Esophagus squamous epithelium (tissue), 4 donors: Measurements from ENCODE around the gene SLC25A2.

Source experiments
- CTCF ChIP-seq, 6 experiments: fragments of 450-650 bp in 4 of 6; fragments of 200-600 bp in 2 of 6; sonication (generic) in 2 of 6; IDR thresholded peaks; one replicate each; pipeline ENCODE4 v1.5.1; 2016 to 2019; ENCODE audit warnings: antibody characterized with exemption in 6 of 6, mild to moderate bottlenecking in 4 of 6, moderate library complexity in 4 of 6
- POLR2A ChIP-seq, 4 donors: fragments of 450-650 bp; IDR thresholded peaks; one replicate each; pipeline ENCODE4 v1.6.1; 2017; ENCODE audit warnings: antibody characterized with exemption in 4 of 4, mild to moderate bottlenecking in 4 of 4, moderate library complexity in 3 of 4

DNA sequence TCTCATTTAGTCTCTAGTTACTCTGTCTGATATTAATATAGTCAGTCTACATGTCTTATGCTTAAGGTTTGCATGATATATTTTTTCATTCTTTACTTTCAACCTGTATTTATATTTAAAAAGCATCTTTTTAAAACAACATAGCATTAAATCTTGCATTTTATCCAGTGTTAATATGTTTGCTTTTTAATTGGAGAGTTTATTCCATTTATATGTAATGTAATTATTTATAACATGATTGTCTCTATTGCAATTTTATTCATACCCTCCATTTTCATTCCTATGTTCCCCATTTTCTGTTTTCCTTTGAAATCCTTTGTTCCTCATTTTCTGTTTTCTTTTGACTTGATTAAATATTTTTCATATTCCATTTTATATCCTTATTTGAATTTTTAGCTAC is 45.4 kb downstream of the SLC25A2 start:
- TF ChIP-seq CTCF (IDR thresholded peaks at IDR 0.05) (no peak), POLR2A (IDR thresholded peaks at IDR 0.05) (no peak)
